Thoracic aorta (tissue), 2 donors: ENCODE results near the gene EEF1AKMT3. TPM values are rescaled to one million over a fixed set of nuclear protein-coding genes. Genes with fewer than 3 reads are reported as not detected.

ENCODE experiments used
- ATAC-seq: fragments of 150-250 bp; one replicate; pipeline ENCODE4 v1.8.0; 2017; ENCODE audit warnings: low read depth; ENCODE audit not compliant: insufficient number of reproducible peaks, low FRiP score
- DNase-seq: peaks from one replicate; pipeline ENCODE4 v3.0.0-alpha.2; 2020; ENCODE audit warnings: low spot score
- H3K27ac ChIP-seq, 2 donors: fragments of 200-600 bp; sonication (generic); 1 replicate in 1 of 2; 2 replicates in 1 of 2; pipeline ENCODE4 v1.5.1; 2016; ENCODE audit warnings: mild to moderate bottlenecking in 2 of 2, moderate library complexity in 2 of 2
- H3K27me3 ChIP-seq: fragments of 200-600 bp; sonication (generic); replicated peaks from 2 replicates; pipeline ENCODE4 v1.6.0; 2016; ENCODE audit warnings: mild to moderate bottlenecking; ENCODE audit not compliant: insufficient read depth
- H3K36me3 ChIP-seq: fragments of 200-600 bp; sonication (generic); one replicate; pipeline ENCODE4 v1.5.1; 2016
- H3K4me1 ChIP-seq, 2 donors: fragments of 200-600 bp; sonication (generic); 1 replicate in 1 of 2; 2 replicates in 1 of 2; pipeline versions ENCODE4 v1.5.1 to v1.6.0; 2016; ENCODE audit warnings: low read depth in 2 of 2, mild to moderate bottlenecking in 1 of 2; ENCODE audit not compliant: control insufficient read depth in 1 of 2
- H3K4me3 ChIP-seq: fragments of 200-600 bp; sonication (generic); 2 replicates; pipeline ENCODE4 v1.5.1; 2016; ENCODE audit warnings: mild to moderate bottlenecking
- H3K9me3 ChIP-seq: fragments of 200-600 bp; sonication (generic); 2 replicates; pipeline ENCODE4 v1.5.1; 2016
- total RNA-seq, 2 donors: library from RNA; depleted of rRNA; stranded (reverse); fragments of >200 nt; gene quantifications; one replicate each; pipeline versions ENCODE4 v1.1.0 to v1.2.3, GENCODE V29; 2016
- TF ChIP-seq, protein P1 (sequence below): fragments of 200-600 bp; sonication (generic); IDR thresholded peaks from one replicate; pipeline ENCODE4 v1.5.1; 2019; ENCODE audit warnings: antibody characterized with exemption

The EEF1AKMT3 gene
- total RNA-seq, 2 donors from 2014 or later = 7.0 to 9.7 TPM

GRCh38 chr12:57736741-57737466 lies 35.5 kb upstream of the EEF1AKMT3 start:
- Histone ChIP-seq H3K4me3 (peak overlapping the region; percentile 59), H3K27me3 (peaks cover 21% of the 10 kb centered on the region), H3K9me3 (no peaks in the 10 kb centered on the region), H3K27ac (peak overlapping the region in 1 of 2 donors; percentile 43), H3K4me1 (peaks cover 28 to 34% of the 10 kb centered on the region in 2 donors), H3K36me3 (no peaks in the 10 kb centered on the region)
- DNase-seq (no peak), ATAC-seq (no peak)
- TF ChIP-seq, protein P1, sequence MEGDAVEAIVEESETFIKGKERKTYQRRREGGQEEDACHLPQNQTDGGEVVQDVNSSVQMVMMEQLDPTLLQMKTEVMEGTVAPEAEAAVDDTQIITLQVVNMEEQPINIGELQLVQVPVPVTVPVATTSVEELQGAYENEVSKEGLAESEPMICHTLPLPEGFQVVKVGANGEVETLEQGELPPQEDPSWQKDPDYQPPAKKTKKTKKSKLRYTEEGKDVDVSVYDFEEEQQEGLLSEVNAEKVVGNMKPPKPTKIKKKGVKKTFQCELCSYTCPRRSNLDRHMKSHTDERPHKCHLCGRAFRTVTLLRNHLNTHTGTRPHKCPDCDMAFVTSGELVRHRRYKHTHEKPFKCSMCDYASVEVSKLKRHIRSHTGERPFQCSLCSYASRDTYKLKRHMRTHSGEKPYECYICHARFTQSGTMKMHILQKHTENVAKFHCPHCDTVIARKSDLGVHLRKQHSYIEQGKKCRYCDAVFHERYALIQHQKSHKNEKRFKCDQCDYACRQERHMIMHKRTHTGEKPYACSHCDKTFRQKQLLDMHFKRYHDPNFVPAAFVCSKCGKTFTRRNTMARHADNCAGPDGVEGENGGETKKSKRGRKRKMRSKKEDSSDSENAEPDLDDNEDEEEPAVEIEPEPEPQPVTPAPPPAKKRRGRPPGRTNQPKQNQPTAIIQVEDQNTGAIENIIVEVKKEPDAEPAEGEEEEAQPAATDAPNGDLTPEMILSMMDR = no peak

DNA sequence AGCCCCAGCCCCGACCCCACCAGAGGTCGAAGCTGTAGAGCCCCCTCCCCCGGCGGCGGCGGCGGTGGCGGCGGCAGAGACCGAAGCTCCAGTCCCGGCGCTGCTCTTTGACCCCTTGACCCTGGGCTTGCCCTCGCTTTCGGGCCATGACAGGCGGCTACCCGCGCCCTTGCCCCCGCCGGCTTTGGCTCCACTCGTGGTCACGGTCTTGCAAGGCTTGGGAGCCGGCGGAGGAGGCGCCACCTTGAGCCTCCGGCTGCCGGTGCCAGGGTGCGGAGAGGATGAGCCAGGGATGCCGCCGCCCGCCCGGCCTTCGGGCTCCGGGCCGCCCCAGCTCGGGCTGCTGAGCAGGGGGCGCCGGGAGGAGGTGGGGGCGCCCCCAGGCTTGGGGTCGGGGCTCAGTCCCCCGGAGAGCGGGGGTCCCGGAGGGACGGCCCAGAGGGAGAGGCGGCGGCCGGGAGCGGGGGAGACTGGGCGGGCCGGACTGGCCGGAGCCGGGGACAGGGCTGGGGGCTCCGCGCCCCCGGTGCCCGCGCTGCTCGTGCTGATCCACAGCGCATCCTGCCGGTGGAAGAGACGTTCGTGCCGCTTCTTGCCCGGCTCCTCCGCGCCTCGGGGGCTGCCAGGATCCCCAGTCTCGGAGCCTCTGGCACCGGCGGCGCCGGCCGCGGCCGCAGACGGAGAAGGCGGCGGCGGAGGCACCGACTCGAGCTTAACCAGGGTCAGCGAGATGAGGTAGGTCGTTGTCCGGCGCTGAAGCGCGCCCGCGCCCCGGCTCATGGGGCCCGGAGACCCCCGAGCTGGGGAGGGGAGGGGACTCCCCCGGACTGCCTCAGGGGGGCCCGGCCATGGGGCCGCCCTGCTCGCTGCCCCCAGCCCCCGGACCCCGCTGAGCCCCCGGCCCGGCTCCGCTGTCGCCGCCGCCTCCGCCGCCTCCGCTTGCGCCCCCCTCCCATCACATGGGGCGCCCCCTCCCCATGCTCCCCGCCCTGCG lies 34.6 kb upstream of the EEF1AKMT3 start:
- Histone ChIP-seq H3K27me3 (peaks cover 21% of the 10 kb centered on the region), H3K27ac (peak overlapping the region in 1 of 2 donors; percentile 43), H3K9me3 (no peaks in the 10 kb centered on the region), H3K4me3 (peak overlapping the region; percentile 59), H3K36me3 (no peaks in the 10 kb centered on the region), H3K4me1 (peaks cover 28 to 34% of the 10 kb centered on the region in 2 donors)
- no peak for ATAC-seq
- TF ChIP-seq, protein P1 = no peak
- no peak for DNase-seq

DNA sequence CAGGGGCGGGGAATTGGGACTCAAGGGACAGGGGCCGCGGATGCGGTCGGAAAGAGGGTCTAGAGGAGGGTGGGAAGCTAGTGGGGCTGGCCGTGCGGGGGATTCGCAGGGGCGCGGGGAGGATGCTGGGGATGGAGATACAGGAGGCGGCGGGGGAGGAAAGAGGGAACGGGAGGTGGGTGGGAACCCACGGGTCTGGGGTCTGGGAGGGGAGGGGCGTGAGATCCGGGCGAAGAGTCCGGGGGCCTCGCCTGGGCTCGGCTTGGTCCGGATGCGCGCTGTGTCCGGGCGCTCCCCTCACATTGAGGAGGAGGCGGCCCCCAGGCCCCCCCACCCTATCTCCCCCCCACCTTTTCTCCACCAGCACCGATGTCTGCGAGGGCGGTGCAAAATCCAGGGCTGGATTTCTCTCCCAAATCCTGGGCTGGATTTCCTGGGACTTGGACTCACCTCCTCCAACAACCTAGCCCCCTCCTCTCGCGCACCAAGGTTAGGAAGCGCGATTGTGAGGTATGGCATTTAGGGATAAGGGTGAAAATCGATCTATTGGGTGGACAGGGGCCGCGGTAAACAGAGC lies 33.7 kb upstream of the EEF1AKMT3 start, which contains the start of gene AGAP2:
TSS of gene AGAP2 (minus strand) at position 82 of the 577 bp plus-strand sequence. CDS start 496 bp downstream, outside the sequence.
- DNase-seq = no peak

DNA sequence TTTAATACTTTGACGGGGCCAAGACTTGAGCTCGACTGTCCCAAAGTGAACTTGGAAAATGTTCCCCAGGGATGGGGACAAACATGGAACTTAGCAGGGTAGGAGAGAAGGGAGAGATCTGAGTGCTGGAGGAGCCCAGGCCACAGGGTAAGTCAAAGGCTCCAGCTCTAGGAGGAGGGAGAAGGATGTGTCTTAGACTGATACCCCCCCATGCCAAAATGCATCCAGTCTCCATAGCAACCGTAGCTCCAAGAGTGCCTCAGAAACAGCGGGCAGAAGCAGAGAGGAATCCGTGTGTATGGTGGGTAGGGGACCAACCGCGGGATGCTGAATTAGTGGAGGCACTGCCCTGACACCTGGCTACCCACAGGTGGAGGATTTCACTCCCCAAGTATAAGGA lies 33.0 kb upstream of the EEF1AKMT3 start:
- no peak for DNase-seq
- TF ChIP-seq, protein P1 = no peak
- no peaks in the 10 kb centered on the region for H3K36me3 ChIP-seq
- H3K27ac ChIP-seq = no peak overlapping the region
- peaks cover 28 to 34% of the 10 kb centered on the region in 2 donors for H3K4me1 ChIP-seq
- no peaks in the 10 kb centered on the region for H3K9me3 ChIP-seq
- H3K4me3 ChIP-seq = no peak overlapping the region
- peaks cover 21% of the 10 kb centered on the region for H3K27me3 ChIP-seq
- ATAC-seq = no peak

More for the DNA sequence above, 33.7 kb upstream of the EEF1AKMT3 start, which contains the start of gene AGAP2:
- Histone ChIP-seq H3K36me3 (no peaks in the 10 kb centered on the region), H3K4me1 (peaks cover 28 to 34% of the 10 kb centered on the region in 2 donors), H3K9me3 (no peaks in the 10 kb centered on the region), H3K4me3 (peak within 1 kb of the TSS; percentile 59), H3K27ac (peak within 1 kb of the TSS in 1 of 2 donors; percentile 43), H3K27me3 (peaks cover 21% of the 10 kb centered on the region)
- no peak for ATAC-seq
- TF ChIP-seq, protein P1 = no peak
